22Rv1 (cell line): ENCODE results near the gene ADCY2.

ENCODE experiments used
- H3K27ac ChIP-seq: fragments of 450-650 bp; 2 replicates; pipeline ENCODE4 v1.5.1; 2017
- CTCF ChIP-seq: fragments of 450-650 bp; IDR thresholded peaks from 2 replicates; pipeline ENCODE4 v1.5.1; 2017; ENCODE audit warnings: mild to moderate bottlenecking
- ZFX ChIP-seq: fragments of 450-650 bp; IDR thresholded peaks from 2 replicates; pipeline ENCODE4 v1.6.1; 2017; ENCODE audit warnings: antibody characterized with exemption, borderline replicate concordance

Gene ADCY2

GRCh38 chr5:7644723-7645122 is 248.8 kb downstream of the ADCY2 start:
- TF ChIP-seq CTCF: no peak
- TF ChIP-seq ZFX: no peak

GRCh38 chr5:7650755-7651154 is 254.8 kb downstream of the ADCY2 start:
- no peak for TF ChIP-seq ZFX
- H3K27ac ChIP-seq: no peak overlapping the region

More at GRCh38 chr5:7644723-7645122, 248.8 kb downstream of the ADCY2 start:
- no peak overlapping the region for H3K27ac ChIP-seq

GRCh38 chr5:7653046-7653445 is 257.1 kb downstream of the ADCY2 start:
- TF ChIP-seq CTCF (no peak), ZFX (no peak)

GRCh38 chr5:7657153-7657552 is 261.2 kb downstream of the ADCY2 start:
- H3K27ac ChIP-seq: no peak overlapping the region
- TF ChIP-seq CTCF: no peak
- no peak for TF ChIP-seq ZFX

More at GRCh38 chr5:7653046-7653445, 257.1 kb downstream of the ADCY2 start:
- H3K27ac ChIP-seq: no peak overlapping the region

- H3K27ac ChIP-seq: no peak overlapping the region
- TF ChIP-seq CTCF (no peak), ZFX (no peak)
Measured at GRCh38 chr5:7659420-7659819, 263.5 kb downstream of the ADCY2 start.

GRCh38 chr5:7662289-7662688 is 266.4 kb downstream of the ADCY2 start:
- TF ChIP-seq CTCF (no peak), ZFX (no peak)
- no peak overlapping the region for H3K27ac ChIP-seq

- H3K27ac ChIP-seq: no peak overlapping the region
- TF ChIP-seq CTCF (no peak), ZFX (no peak)
Measured at GRCh38 chr5:7663808-7664207, 267.9 kb downstream of the ADCY2 start.

GRCh38 chr5:7664208-7664607 is 268.3 kb downstream of the ADCY2 start:
- TF ChIP-seq CTCF: no peak
- TF ChIP-seq ZFX: no peak
- H3K27ac ChIP-seq: no peak overlapping the region
